CMK (cell line): ENCODE measurements around the gene RRM2.
"Not testable (repeated sequence)": the region's sequence is repeated elsewhere in the genome, so short reads cannot be mapped to it uniquely, and the experiment has no call there.

Experiments
- DNase-seq: peaks from one replicate; pipeline ENCODE4 v3.0.0-alpha.2; 2010; ENCODE audit warnings: low read depth

Gene RRM2

GRCh38 chr2:10132596-10132995, 10.1 kb downstream of the RRM2 start:
- no peak for DNase-seq

- no peak for DNase-seq
Measured at GRCh38 chr2:10132996-10133647, 10.6 kb downstream of the RRM2 start.

GRCh38 chr2:10135296-10136089, 13.0 kb downstream of the RRM2 start:
- DNase-seq, result no peak

GRCh38 chr2:10136101-10136934, 13.8 kb downstream of the RRM2 start:
- no peak for DNase-seq

- no peak for DNase-seq
Measured at GRCh38 chr2:10137053-10137843, 14.7 kb downstream of the RRM2 start.

- DNase-seq, result no peak
Measured at GRCh38 chr2:10139536-10139935, 17.0 kb downstream of the RRM2 start.

GRCh38 chr2:10140841-10141610, 18.5 kb downstream of the RRM2 start:
- DNase-seq, result no peak

- no peak for DNase-seq
Measured at GRCh38 chr2:10141736-10142639, 19.4 kb downstream of the RRM2 start.

- no peak for DNase-seq
Measured at GRCh38 chr2:10142640-10142965, 20.1 kb downstream of the RRM2 start.

- DNase-seq, result no peak
Measured at GRCh38 chr2:10144771-10145518, 22.4 kb downstream of the RRM2 start.

GRCh38 chr2:10145519-10146357, 23.2 kb downstream of the RRM2 start:
- no peak for DNase-seq

- DNase-seq, result no peak
Measured at GRCh38 chr2:10146366-10147005, 23.9 kb downstream of the RRM2 start.

GRCh38 chr2:10147050-10147660, 24.6 kb downstream of the RRM2 start:
- DNase-seq, result not testable (repeated sequence)

GRCh38 chr2:10148268-10148667, 25.7 kb downstream of the RRM2 start:
- DNase-seq, result no peak

- DNase-seq, result peak; percentile 25
Measured at GRCh38 chr2:10149635-10150034, 27.1 kb downstream of the RRM2 start.

- DNase-seq, result no peak
Measured at GRCh38 chr2:10150436-10150835, 27.9 kb downstream of the RRM2 start.

- no peak for DNase-seq
Measured at GRCh38 chr2:10151462-10151861, 28.9 kb downstream of the RRM2 start.

GRCh38 chr2:10157293-10157692, 34.8 kb downstream of the RRM2 start:
- no peak for DNase-seq
